Measurements from ENCODE around the gene LPA. TPM values are rescaled to one million over a fixed set of nuclear protein-coding genes. Genes with fewer than 3 reads are reported as not detected.

Gene LPA
- total and polyA plus RNA-seq, 2 of the 13 experiments (the other 11 are each of a cell fraction or from before 2014, with no cell fraction given) = not detected

GRCh38 chr6:160692369-160692959 lies 28.4 kb upstream of the LPA start:
- no peaks in the 10 kb centered on the region for H4K20me1 ChIP-seq (ENCODE audit: insufficient read depth, low read length)
- H3K36me3 ChIP-seq (replicated peaks in 1 of 2; ENCODE audit: control insufficient read depth in 1 of 2, insufficient read depth in 2 of 2, low read length in 2 of 2) = no peaks in the 10 kb centered on the region
- ATAC-seq = peak; percentile 53
- no TSS peak for BruUV-seq (replicated peaks)
- H3K4me1 ChIP-seq (ENCODE audit: insufficient read depth, low read length) = peaks cover 29% of the 10 kb centered on the region
- H3K27me3 ChIP-seq (ENCODE audit: control insufficient read depth in 1 of 2, insufficient read depth in 2 of 2, low read length in 2 of 2) = no peaks in the 10 kb centered on the region
- H3K27ac ChIP-seq (ENCODE audit: extremely low read length, insufficient read depth, low read length) = no peak overlapping the region
- intact Hi-C loops (cut with micrococcal nuclease; ENCODE audit: unreplicated experiment) = no loop called here
- POLR2A ChIA-PET = no interaction called here
- H2AFZ ChIP-seq (ENCODE audit: low read length) = no peak overlapping the region
- H3K4me2 ChIP-seq (ENCODE audit: low read depth, low read length) = 0 out of 2 replicates have a peak overlapping the region, but pooled peaks have one; percentile 6
- DNase-seq (ENCODE audit: low spot score) = no peak
- no peak overlapping the region for H3K9ac ChIP-seq (ENCODE audit: insufficient read depth, low read depth, low read length)
- no peak for FAIRE-seq
- no peaks in the 10 kb centered on the region for H3K79me2 ChIP-seq (ENCODE audit: insufficient read depth, low read length)
- no peak overlapping the region for H3K4me3 ChIP-seq (replicated peaks in 1 of 3; ENCODE audit: insufficient read depth in 1 of 3, low read depth in 2 of 3, low read length in 3 of 3)
- H3K9me3 ChIP-seq (ENCODE audit: low read length) = no peaks in the 10 kb centered on the region
- CTCF ChIA-PET (ENCODE audit: low intra/inter-chr PET ratio, low total read pairs) = no interaction called here
- in situ Hi-C loops (cut with HindIII; ENCODE audit: extremely low pct_ligation_motif_present, low pct_unique_long_range_greater_than_20kb) = no loop called here
- 28% methylated on average over 5 of the region's 5 CpGs for WGBS (ENCODE audit: low lambda C conversion rate)
- TF ChIP-seq AHR (CRISPR knock-in tag; IDR thresholded peaks at IDR 0.05) (no peak), ZNF337 (CRISPR knock-in tag; IDR thresholded peaks at IDR 0.05; ENCODE audit: borderline replicate concordance, low read depth) (no peak), RNF219 (CRISPR knock-in tag; IDR thresholded peaks at IDR 0.05) (no peak), ZBTB1 (CRISPR knock-in tag; IDR thresholded peaks at IDR 0.05; ENCODE audit: borderline replicate concordance) (no peak), NR3C1 (CRISPR knock-in tag; IDR thresholded peaks at IDR 0.05) (no peak), PHB2 (IDR thresholded peaks at IDR 0.05; ENCODE audit: partially characterized antibody) (no peak), KDM3A (CRISPR knock-in tag; IDR thresholded peaks at IDR 0.05; ENCODE audit: low read depth) (no peak), RFX3 (CRISPR knock-in tag; IDR thresholded peaks at IDR 0.05) (no peak), ZNF75D (CRISPR knock-in tag; IDR thresholded peaks at IDR 0.05; ENCODE audit: borderline replicate concordance) (no peak), HOMEZ (CRISPR knock-in tag; IDR thresholded peaks at IDR 0.05; ENCODE audit: low read depth) (peak; percentile 16; the same call in 1 of the 2 replicates), ZKSCAN8 (CRISPR knock-in tag; IDR thresholded peaks at IDR 0.05; ENCODE audit: borderline replicate concordance) (no peak), SMAD3 (CRISPR knock-in tag; IDR thresholded peaks at IDR 0.05) (no peak), ZSCAN30 (CRISPR knock-in tag; IDR thresholded peaks at IDR 0.05) (no peak), ZNF280B (CRISPR knock-in tag; IDR thresholded peaks at IDR 0.05; ENCODE audit: borderline replicate concordance) (no peak), ZNF225 (CRISPR knock-in tag; IDR thresholded peaks at IDR 0.05) (no peak), MATR3 (CRISPR knock-in tag; IDR thresholded peaks at IDR 0.05) (no peak), ARNT2 (CRISPR knock-in tag; IDR thresholded peaks at IDR 0.05; ENCODE audit: low read depth) (no peak), SETDB1 (CRISPR knock-in tag; IDR thresholded peaks at IDR 0.05; ENCODE audit: borderline replicate concordance) (no peak), ZNF772 (CRISPR knock-in tag; IDR thresholded peaks at IDR 0.05) (no peak)
- TF ChIP-seq, protein P1, sequence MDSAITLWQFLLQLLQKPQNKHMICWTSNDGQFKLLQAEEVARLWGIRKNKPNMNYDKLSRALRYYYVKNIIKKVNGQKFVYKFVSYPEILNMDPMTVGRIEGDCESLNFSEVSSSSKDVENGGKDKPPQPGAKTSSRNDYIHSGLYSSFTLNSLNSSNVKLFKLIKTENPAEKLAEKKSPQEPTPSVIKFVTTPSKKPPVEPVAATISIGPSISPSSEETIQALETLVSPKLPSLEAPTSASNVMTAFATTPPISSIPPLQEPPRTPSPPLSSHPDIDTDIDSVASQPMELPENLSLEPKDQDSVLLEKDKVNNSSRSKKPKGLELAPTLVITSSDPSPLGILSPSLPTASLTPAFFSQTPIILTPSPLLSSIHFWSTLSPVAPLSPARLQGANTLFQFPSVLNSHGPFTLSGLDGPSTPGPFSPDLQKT (CRISPR knock-in tag; IDR thresholded peaks at IDR 0.05; ENCODE audit: borderline replicate concordance) = no peak
